SU-DHL-6 (cell line): ENCODE results near the gene ZNF385A.

Experiments
- EZH2phosphoT487 ChIP-seq: fragments of 200-600 bp; sonication (generic), shearing (Covaris generic); conservative IDR thresholded peaks from 2 replicates; pipeline ENCODE4 v1.6.1; 2018; ENCODE audit warnings: mild to moderate bottlenecking, antibody characterized with exemption, low read length, moderate library complexity, mixed read lengths
- TF ChIP-seq, protein P1 (sequence below): fragments of 200-600 bp; sonication (generic); IDR thresholded peaks from one replicate; pipeline ENCODE4 v1.5.1; 2017; ENCODE audit warnings: antibody characterized with exemption, mild to moderate bottlenecking, low read length, moderate library complexity; ENCODE audit not compliant: insufficient read depth, poor library complexity, severe bottlenecking

GRCh38 chr12:54413284-54414190, 29.0 kb upstream of the ZNF385A start:
- TF ChIP-seq, protein P1, sequence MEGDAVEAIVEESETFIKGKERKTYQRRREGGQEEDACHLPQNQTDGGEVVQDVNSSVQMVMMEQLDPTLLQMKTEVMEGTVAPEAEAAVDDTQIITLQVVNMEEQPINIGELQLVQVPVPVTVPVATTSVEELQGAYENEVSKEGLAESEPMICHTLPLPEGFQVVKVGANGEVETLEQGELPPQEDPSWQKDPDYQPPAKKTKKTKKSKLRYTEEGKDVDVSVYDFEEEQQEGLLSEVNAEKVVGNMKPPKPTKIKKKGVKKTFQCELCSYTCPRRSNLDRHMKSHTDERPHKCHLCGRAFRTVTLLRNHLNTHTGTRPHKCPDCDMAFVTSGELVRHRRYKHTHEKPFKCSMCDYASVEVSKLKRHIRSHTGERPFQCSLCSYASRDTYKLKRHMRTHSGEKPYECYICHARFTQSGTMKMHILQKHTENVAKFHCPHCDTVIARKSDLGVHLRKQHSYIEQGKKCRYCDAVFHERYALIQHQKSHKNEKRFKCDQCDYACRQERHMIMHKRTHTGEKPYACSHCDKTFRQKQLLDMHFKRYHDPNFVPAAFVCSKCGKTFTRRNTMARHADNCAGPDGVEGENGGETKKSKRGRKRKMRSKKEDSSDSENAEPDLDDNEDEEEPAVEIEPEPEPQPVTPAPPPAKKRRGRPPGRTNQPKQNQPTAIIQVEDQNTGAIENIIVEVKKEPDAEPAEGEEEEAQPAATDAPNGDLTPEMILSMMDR, result no peak
- TF ChIP-seq EZH2phosphoT487, result no peak
